HG02981 (cell line): ENCODE data around the gene BLMH.
A peak's percentile ranks its signal among the peaks of the same experiment; 100 is the strongest.

Experiments
- ATAC-seq: cut with Tn5 transposase; IDR thresholded peaks from one replicate; pipeline ENCODE4 v1.9.1; 2021; ENCODE audit warnings: mild to moderate bottlenecking, moderate library complexity; ENCODE audit not compliant: unreplicated experiment

The BLMH gene, protein sequence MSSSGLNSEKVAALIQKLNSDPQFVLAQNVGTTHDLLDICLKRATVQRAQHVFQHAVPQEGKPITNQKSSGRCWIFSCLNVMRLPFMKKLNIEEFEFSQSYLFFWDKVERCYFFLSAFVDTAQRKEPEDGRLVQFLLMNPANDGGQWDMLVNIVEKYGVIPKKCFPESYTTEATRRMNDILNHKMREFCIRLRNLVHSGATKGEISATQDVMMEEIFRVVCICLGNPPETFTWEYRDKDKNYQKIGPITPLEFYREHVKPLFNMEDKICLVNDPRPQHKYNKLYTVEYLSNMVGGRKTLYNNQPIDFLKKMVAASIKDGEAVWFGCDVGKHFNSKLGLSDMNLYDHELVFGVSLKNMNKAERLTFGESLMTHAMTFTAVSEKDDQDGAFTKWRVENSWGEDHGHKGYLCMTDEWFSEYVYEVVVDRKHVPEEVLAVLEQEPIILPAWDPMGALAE

DNA sequence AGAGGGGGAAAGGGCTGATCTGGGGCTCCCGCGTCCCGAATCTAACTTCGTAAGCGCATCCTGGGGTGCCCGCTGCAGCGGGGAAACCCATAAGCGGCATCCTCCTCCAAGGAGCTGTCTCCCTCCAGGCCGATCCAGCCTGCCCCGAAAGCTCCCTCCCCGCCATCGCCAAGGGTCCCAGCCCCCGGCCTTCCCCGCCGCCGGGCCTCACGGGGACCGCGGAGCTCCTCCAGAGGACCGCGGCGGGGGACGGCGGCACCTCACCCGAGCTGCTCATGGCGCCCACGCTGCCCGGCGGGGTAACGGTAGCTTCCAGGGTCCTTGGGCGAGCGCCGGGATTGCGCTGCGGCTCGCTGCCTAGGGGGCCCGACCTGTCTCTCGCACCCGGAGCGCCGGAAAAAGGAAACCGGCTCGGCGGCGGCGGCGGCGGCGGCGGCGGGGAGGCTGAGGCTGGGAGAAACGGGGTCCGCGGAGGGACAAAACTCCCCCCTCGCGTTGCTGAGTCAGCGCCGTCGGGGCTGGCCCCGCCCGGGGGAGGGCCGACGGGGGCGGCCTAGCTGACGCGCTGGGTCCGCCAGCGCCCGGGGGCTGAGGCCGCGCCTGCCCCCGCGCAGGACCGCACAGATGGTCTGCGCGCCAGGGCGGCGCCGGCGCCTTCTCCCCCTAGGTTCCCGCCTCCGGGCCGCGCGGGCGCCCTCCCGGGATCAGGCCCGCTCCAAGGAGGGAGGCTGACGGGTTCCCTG is at the start of gene BLMH:
BLMH (minus strand) TSS at position 402 of the 743 bp plus-strand sequence; CDS start at position 277, 125 bp downstream.
- ATAC-seq: peak; percentile 65

DNA sequence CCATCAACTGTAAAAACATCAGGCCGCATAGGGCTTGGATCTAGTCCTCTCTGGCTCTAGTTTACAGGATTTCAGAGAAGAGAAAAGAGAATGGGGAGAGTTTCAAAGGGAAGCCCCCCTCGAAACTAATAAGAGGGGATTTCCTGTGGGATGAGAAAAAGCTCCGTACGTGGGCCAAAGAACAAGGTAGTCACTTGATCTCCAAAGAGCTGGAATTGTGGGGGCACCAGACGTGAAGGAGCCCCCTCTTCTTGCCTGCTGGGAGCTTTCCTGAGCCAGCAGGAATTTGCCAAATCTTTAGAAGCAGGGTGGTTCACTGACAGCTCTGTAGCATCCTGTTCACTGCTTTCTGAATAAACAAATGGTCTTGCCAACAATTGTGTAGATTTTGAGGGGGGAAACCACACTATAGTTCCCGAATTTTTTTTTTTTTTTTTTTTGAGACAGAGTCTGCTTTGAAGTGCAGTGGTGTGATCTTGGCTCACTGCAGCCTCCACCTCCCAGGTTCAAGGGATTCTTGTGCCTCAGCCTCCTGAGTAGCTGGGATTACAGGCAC is 49.1 kb upstream of the BLMH start:
- no peak for ATAC-seq

DNA sequence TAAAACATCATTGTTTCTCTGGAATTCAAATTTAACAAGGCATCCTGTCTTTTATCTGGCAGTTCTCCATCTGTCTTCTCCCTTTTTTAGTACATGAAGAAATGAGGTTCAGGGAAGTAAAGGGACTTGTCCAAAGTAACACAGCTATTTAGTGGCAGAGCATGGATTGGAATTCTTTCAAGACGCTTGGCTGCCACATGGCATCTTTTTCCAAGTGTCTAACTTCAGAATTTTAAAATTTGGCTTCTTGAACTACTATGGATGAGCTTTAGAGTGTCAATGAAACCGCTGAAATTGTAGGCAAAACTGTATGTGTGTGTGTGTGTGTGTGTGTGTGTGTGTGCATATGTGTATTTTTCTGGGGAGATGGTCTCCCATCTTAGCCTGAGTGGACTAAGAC is 47.3 kb upstream of the BLMH start:
- ATAC-seq: no peak

DNA sequence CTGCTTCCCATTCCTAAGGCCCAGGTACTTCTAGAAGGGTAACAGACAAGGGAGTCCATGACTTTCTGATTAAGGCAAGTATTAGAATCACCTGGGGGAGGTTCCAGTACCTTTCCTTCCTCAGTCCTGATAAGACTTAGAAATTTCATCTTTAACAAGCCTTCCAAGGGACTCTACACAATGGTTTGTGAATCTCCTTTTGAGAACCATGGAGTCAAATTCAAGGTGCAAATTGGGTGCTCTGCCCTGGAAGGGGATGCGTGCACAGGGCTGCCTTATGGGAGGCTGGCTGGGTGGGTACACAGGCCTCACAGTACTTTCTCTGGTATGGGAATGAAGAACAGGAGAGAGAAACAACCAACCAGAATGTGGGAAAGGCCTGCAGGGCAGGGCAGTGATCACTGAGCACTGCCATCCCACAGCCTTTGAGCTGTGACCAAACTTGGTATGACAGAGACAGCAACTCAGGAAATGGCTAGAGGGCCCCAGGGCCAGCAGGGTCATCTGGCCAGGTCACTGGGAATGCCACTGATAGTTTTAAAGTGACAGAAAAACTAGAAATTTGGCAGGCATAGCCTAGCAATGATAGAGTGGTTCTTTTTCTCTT is 45.8 kb upstream of the BLMH start:
- ATAC-seq: no peak

DNA sequence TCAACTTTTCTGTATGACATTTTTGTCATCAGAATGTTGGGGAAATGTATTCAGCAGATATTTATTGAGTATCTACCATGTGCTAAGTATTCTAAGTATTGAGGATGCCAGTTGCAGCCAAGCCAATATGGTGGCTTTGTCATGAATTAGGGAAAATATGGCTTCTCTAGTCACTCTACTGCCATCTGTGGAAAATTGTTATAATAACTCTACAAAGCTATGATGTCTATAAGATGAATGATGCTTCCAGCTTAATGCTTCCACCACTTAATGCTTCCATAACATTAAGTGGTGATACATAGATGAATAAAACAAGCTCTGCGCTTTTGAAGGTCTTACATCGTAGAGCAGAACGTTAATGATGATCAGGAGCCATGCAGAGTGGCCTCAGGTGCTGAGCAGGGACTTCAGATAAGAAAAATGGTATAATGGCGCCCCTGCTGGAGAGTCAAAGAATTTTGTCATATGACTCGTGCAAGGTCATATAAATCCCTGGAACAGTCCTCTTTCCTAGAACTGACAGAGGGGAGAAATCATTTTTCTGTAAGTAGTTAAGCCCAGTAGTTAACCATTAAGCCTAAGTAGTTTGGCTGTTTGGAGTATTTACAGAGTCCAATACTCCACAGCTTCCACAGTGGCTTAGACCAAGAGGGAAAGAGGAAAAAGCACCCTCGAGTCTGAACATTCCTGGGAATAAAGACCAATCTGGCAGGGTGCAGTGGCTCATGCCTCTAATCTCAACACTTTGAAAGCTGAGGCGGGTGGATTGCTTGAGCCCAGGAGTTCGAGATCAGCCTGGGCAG is 44.8 kb upstream of the BLMH start:
- ATAC-seq: no peak

DNA sequence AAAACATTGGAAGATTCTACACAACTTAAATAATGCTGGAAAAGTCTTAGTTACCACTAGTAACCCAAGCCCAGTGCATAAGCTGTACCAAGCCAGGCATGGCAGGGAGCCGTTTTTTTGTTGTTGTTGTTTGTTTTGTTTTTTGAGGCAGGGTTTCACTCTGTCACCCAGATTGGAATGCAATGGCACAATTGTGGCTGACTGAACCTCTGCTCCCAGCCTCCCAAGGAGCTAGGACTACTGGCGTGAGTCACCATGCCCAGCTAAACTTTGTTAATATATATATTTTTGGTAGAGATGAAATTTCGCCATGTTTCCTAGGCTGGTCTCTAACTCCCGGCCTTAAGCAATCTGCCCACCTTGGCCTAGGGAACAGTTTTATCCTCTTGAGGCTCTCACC is 42.7 kb upstream of the BLMH start:
- ATAC-seq: no peak

DNA sequence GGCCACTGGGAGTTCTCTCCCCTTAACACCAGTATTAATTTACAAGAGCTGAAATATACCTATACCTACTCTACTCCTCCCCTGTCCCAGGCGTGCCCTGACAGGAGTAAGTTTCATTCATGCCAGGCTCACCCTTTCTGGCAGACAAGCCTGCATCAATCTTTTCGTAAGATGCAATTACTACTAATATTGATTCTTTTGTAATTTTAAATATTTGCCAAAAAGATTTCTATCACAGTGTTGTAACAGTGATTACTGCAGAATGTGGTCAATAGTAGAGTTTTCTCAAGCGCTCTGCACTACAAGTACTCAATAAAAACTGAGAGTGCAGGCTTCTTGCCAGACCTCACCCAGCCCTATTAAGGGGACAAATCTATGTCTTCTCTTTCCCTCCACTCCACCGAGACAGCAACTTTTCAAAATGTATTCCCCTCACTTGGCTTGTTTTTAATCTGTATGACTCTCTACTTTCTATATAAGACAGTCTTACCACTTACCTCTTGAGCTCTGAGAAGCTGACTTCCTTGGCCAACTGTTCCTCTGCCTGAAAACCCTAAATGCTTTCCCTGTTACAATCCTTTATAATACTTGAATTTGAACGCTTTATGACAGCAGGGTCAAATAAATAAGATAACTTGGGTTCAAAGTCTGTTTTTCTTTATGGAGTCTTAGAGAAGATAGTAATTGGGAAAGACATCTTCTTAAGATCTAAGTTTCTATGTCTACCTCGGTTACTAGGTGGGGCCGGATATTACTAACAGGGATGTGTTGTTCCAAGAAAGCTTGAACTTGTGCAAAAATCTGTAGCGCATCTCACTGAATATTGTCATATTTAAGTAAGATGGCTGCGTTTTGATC is 42.0 kb upstream of the BLMH start, which contains the start of gene TMIGD1:
TMIGD1 (minus strand) TSS at position 555 of the 858 bp plus-strand sequence. CDS start 1,924 bp downstream, outside the sequence.
- ATAC-seq: no peak

DNA sequence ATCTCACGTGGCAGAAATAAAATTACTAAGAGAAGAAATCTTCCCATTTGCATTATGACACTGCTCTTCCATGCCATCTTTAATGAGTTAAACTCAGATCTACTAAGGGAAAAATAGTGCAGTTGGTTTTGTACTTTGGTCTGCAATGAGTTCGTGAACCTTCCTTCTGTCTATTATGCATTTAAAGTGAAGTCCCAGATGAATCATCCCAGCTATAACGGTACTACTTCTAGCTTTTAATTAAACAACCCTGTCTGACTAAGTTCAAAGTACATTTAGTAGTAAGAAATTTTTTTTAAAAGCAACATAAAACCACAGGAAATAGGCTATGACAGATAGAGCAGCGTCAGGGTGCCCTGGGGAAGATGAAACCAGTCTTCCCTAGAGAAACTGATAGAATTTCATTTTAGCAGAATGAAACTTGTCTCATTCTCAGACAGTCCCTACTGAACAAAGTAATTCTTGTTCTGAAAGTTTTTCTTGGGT is 40.4 kb upstream of the BLMH start:
- ATAC-seq: peak; percentile 45

DNA sequence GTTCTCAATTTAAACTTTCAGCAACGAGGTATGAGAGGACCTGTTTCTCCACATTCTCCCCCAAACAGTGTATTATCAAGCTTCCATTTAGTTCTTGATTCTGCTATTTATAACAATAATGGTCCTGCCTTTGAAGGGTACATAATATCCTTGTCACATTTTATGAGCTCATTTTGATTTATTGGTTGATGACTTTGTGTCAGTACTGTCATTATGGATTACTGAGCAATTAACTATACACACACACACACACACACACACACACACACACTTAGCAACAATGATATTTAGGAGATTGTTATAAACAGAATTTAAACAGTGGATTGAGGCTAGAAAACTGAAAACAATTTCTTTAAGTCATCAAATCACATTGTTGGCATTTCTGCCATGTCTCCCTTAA is 35.1 kb upstream of the BLMH start:
- no peak for ATAC-seq

DNA sequence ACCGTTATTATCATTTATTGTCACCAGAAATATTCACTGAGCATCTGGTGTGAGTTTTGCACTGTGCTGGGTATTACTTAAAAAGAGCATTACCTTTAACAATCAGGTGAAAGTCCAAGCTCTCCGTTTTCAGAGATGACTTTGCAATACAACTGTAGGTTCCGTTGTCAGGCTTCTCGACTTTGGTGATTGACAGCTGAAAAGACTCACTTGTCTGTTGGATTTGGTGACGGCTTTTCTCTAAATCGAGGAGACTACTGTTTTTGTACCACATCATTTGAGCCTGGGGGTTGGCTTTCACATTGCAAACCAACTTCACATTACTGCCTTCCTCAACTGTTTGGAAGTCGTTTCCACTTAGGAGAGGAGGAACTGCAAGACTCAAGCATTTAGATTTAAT is 33.0 kb upstream of the BLMH start:
- ATAC-seq: no peak

DNA sequence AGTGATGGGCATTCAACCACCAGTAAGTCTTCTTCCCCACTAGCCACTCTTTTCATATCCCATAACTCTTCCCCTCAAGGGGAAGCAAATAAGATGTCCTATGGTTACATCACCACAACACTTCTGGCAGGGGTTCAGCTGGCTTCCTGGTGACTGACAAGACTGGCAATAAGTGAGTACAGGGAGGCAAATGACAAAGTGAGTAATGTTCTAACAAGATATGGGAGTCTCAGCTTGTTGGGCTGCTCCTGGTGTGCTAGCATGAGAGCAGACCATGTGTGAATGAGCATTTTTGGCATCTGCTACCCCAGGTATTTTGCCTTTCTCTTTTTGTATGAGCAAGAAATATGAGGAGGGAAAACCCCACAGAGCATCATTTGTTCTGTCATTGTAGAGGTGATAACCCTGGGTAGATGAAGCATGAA is 32.2 kb upstream of the BLMH start:
- no peak for ATAC-seq

DNA sequence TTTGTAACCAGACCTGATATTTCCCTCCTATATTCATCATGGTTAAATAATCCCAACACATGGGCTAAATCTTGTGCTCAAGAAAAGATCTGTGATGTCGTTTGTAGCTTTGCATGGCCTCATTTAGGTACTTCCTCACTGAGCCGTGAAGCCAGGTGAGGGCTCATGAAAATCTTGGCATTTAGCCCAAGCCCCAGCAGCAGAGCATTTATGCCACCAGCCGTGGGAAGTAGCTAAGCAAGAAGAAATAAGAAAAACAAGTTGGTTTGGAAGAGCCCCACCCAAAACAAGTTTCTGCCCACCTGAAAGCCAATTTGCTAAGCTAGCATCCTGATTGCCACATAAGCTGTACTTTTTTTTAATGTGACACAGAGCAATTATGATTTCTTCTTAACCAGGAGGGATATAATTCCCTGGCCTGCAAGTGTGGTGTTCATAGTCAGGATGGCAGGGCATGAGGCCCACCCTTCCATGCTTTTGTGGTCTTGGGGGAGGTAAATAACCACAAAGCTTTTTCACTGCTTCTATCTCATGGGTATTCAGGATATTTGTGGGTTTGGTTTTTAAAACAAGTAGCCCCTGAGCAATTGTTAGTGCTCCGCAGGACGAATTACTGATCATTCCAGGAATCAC is 31.6 kb upstream of the BLMH start:
- ATAC-seq: no peak

DNA sequence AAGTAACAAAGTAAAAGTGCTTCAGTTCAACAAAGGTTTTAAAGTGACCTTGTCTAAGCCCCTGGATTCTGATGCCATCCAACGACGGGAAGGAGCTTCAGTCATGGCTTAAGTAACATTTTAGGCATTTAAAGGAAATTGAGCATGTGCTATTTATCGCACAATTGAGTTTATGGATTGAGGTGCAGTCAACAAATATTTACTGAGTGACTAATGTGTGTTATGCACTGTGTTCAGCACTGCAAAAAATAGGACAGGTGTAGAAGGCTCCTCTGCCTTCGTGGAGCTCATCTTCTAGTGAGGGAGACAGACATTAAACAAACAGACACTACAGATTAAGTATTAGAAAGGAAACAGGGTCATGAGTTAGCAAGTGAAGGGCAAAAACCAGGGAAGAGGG is 29.6 kb upstream of the BLMH start:
- no peak for ATAC-seq

DNA sequence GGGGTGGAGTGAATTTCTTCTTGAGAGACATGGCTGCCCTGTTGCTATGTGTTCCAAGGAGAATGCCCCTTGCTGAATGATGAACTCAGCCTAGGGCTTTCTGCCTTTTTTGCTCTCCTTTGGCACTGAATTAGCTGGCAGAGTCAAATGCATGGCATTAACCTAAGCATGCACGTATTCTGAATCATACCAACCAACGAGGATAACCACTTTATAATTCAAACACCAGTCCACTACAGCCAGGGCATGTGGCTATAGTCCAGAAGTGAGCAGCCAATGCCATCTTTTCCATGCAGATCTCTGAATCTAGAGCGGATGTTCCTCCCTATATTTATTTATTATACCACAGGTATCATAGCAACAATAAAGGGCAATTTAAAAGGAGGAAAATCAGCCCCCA is 26.4 kb upstream of the BLMH start:
- no peak for ATAC-seq

DNA sequence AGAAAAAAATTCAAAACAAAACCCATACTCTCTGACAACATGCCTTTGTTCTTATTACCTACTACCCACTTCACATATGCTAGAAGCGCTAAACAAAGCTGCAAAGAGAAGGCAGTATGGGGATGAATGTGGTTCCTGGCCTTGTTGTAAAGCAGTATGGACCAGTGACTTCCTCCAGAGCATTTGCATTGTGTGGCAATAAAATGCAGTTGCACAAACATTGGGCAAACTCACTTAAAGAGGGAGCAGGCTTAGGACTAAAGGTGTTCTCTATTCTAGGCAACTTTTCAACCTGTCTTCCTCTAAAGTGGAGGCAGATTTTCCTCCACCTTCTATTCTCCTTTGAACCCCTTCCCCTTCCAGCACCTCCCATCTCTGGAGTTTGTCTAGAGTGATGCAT is 25.0 kb upstream of the BLMH start:
- ATAC-seq: no peak

DNA sequence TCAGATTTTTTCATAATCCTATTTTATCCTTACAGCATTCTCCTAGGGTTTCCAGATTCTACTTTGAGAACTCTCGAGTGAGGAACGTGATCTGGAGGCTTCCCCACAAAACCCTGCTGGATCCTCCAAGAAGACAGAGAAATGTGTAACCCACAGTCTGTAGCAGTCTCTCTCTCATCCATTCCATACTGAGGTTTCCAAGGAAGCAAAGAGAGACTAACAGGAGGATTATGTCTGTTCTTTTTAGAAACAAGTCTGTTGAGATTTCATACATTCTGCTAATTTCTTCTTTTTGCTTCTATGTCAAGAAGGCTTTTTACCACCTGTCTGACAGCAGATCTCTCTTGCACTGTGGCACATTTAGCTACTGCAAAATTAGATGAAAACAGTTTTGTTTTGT is 23.4 kb upstream of the BLMH start:
- ATAC-seq: no peak

DNA sequence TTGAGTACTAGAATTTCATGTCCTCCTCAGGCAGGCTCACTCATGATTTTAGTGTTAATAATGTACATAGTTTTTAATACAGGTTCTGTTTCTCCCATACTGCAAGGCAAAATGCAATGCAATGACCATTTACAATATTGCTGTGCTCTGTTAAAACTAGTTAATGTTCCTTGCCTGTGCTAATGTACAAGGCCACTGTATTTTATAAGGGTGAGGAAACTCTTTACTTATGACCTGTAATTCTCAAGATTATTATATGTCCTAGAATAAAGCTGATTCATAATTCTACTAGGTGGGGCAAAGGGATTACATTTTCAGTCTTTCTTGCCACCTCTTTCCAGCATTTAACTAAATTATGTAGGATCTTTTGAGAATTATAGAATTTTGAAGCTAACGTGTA is 22.7 kb upstream of the BLMH start:
- no peak for ATAC-seq

DNA sequence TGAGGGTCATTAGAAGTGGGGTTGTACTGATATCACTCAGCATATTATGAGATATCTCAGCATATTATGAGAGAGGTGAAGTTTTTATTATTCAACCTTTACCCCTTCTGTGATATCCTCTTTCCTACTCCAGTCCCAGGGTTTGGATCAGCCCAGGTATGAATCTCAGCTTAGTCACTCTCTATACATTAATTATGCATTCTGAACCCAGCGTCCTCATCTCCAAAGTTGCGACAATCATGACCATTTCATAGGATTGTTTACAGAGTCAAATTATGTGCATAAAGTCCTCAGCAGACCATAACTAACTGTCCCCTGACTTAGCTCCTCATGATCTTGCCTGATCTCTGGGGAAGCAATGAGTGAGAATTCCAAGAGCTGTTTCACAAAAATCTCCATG is 20.5 kb upstream of the BLMH start:
- no peak for ATAC-seq

DNA sequence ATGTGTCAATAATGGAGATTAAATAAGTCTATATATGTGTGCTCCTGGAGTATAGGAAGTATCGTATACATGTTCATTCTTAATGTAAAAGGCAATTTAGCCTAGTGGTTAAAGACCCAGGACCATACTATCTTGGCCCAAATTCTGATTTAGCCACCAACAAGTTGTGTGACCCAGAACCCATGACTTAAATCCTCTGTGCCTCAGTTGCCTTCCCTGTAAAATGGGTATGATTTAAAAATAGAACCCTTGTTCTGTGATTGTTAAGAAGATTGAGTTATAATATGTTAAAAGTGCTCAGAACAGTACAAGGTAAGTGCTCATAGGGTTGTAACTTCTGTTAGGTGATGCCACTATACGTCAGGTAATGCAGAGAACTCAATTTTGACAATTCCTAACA is 18.8 kb upstream of the BLMH start:
- no peak for ATAC-seq
